AG04450 (cell line): ENCODE measurements around the gene DDR1. TPM values are rescaled to one million over a fixed set of nuclear protein-coding genes. Genes with fewer than 3 reads are reported as not detected.

ENCODE experiments used
- CTCF ChIA-PET: fragments of 300-600, 350-600 bp; formaldehyde crosslinking; extraction: SDS; loops from one replicate; lab custom pipeline; 2022; ENCODE audit warnings: antibody characterized with exemption, inconsistent platforms; lab: Charles Lee
- POLR2A ChIA-PET: fragments of 350-600 bp; formaldehyde crosslinking; extraction: SDS; loops from one replicate; lab custom pipeline; 2021; ENCODE audit warnings: antibody characterized with exemption, inconsistent platforms; lab: Yijun Ruan, JAX
- DNase-seq: peaks from one replicate; pipeline ENCODE4 v3.0.0-alpha.2; 2011; ENCODE audit warnings: low read depth, low spot score
- H3K27ac ChIP-seq: one replicate; pipeline ENCODE4 v1.5.1; 2012; ENCODE audit warnings: low read depth, low read length, control low read depth
- H3K27me3 ChIP-seq: one replicate; pipeline ENCODE4 v1.6.0; 2012; ENCODE audit warnings: low read length; ENCODE audit not compliant: control insufficient read depth, insufficient read depth
- H3K4me3 ChIP-seq: 2 replicates; pipeline ENCODE4 v1.5.1; 2011; ENCODE audit warnings: mild to moderate bottlenecking, low read depth, low read length, control low read depth
- H3K9me3 ChIP-seq: 2 replicates; pipeline ENCODE4 v1.5.1; 2012; ENCODE audit warnings: low read length; ENCODE audit not compliant: control insufficient read depth, insufficient read depth
- CTCF ChIP-seq: IDR thresholded peaks from 2 replicates; pipeline ENCODE4 v1.5.1; 2011; ENCODE audit warnings: low read depth, low read length, control low read depth, inconsistent platforms
- polyA plus RNA-seq: library from polyadenylated mRNA; depleted of rRNA; stranded (reverse); fragments of >200 nt; gene quantifications from 2 replicates; pipeline ENCODE4 v1.2.3, GENCODE V29; 2011

The DDR1 gene
- polyA plus RNA-seq, 1 experiment, result 9.9 TPM

DNA sequence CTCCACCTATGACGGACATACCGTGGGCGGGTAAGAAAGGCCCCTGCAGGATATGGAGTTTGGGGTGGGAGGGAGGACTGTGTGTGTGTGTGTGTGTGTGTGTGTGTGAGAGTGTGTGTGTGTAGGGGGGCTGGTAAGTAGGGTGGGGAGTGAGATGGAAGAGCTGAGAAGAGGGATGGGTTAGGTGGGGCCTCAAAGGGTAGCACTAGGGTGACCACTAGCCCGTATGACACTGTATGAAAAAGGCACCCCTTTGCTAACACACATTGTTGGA, 7.1 kb downstream of the DDR1 start:
- ChIA-PET CTCF (interaction anchor here (1.0 to 1.3 kb wide), 2 partner anchors 23 to 47 kb away, joined by 3 read pairs; partner anchors contain the start of gene VARS2), POLR2A (no interaction called here)
- no peak overlapping the region for H3K4me3 ChIP-seq
- TF ChIP-seq CTCF, result no peak
- no peaks in the 10 kb centered on the region for H3K27me3 ChIP-seq
- H3K9me3 ChIP-seq, result no peaks in the 10 kb centered on the region; the same call in 1 of the 2 replicates
- no peak for DNase-seq
- no peak overlapping the region for H3K27ac ChIP-seq

DNA sequence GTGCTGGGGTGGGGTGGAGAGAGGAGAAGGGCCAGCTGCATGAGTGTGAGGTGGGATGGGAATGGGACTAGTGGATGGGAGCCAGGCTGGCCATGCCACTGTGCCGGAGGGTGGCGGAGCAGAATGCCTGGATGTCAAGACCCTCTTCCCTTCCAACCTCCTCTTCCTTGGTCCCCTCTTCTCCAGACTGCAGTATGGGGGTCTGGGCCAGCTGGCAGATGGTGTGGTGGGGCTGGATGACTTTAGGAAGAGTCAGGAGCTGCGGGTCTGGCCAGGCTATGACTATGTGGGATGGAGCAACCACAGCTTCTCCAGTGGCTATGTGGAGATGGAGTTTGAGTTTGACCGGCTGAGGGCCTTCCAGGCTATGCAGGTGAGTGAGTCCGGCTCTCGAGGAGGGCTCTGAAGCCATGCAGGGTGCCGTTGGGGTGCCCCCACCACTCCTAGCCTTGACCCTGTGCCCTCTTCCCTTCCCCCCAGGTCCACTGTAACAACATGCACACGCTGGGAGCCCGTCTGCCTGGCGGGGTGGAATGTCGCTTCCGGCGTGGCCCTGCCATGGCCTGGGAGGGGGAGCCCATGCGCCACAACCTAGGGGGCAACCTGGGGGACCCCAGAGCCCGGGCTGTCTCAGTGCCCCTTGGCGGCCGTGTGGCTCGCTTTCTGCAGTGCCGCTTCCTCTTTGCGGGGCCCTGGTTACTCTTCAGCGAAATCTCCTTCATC, 7.7 kb downstream of the DDR1 start:
- CTCF ChIA-PET, result interaction anchor here (1.3 kb wide), 1 partner anchor 48 kb away, joined by 3 read pairs; no protein-coding TSS in a partner anchor
- POLR2A ChIA-PET, result no interaction called here
- H3K9me3 ChIP-seq, result no peaks in the 10 kb centered on the region; the same call in 1 of the 2 replicates
- no peaks in the 10 kb centered on the region for H3K27me3 ChIP-seq
- H3K4me3 ChIP-seq, result no peak overlapping the region
- H3K27ac ChIP-seq, result no peak overlapping the region
- no peak for DNase-seq
- no peak for TF ChIP-seq CTCF

GRCh38 chr6:30893001-30893591, 8.8 kb downstream of the DDR1 start:
- Histone ChIP-seq H3K4me3 (no peak overlapping the region), H3K9me3 (no peaks in the 10 kb centered on the region; the same call in 1 of the 2 replicates), H3K27ac (no peak overlapping the region), H3K27me3 (no peaks in the 10 kb centered on the region)
- ChIA-PET CTCF (interaction anchor here (1.4 kb wide), 1 partner anchor 71 kb away, joined by 4 read pairs; no protein-coding TSS in a partner anchor), POLR2A (no interaction called here)
- no peak for DNase-seq
- TF ChIP-seq CTCF, result peak; percentile 33

DNA sequence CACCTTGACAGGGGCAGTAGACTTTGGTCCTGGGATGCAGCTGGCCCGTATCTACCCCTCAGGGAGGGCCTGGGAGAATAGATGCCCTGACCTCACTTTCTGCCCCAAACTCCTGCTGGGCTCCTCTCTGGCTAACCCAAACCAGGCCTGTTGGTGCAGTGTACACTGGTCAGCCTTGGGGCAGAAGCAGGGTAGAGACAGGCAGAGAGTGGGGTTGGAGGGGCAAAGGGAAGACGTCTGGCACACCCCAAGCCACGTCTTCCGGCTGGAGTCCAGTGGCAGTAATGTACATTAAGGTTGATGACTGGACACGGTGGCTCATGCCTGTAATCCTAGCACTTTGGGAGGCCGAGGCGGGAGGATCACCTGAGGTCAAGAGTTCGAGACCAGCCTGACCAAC, 9.3 kb downstream of the DDR1 start:
- Histone ChIP-seq H3K4me3 (no peak overlapping the region), H3K27me3 (no peaks in the 10 kb centered on the region), H3K9me3 (no peaks in the 10 kb centered on the region; the same call in 1 of the 2 replicates), H3K27ac (no peak overlapping the region)
- ChIA-PET CTCF (interaction anchor here (1.4 kb wide), 1 partner anchor 71 kb away, joined by 4 read pairs; no protein-coding TSS in a partner anchor), POLR2A (no interaction called here)
- DNase-seq, result no peak
- TF ChIP-seq CTCF, result no peak

GRCh38 chr6:30894381-30894780, 10.1 kb downstream of the DDR1 start:
- TF ChIP-seq CTCF, result no peak
- Histone ChIP-seq H3K9me3 (no peaks in the 10 kb centered on the region; the same call in 1 of the 2 replicates), H3K4me3 (no peak overlapping the region), H3K27ac (no peak overlapping the region), H3K27me3 (no peaks in the 10 kb centered on the region)
- POLR2A ChIA-PET, result no interaction called here
- no peak for DNase-seq
- CTCF ChIA-PET, result interaction anchor here (1.4 kb wide), 1 partner anchor 72 kb away, joined by 4 read pairs; no protein-coding TSS in a partner anchor
